H1 (cell line): Measurements from ENCODE around the gene NOC2L. TPM values are rescaled to one million over a fixed set of nuclear protein-coding genes. Genes with fewer than 3 reads are reported as not detected.

Experiments
- CTCF ChIA-PET: fragments of 300-600 bp; sonication (Branson Sonifier 250); formaldehyde crosslinking; loops from one replicate; lab custom pipeline; 2021; ENCODE audit not compliant: partially characterized antibody; lab: Charles Lee
- POLR2A ChIA-PET: fragments of 300-600 bp; sonication (Branson Sonifier 250); formaldehyde crosslinking; loops from one replicate; lab custom pipeline; 2021; ENCODE audit warnings: inconsistent platforms; ENCODE audit not compliant: partially characterized antibody; lab: Charles Lee
- DNase-seq, 2 experiments: peaks; one replicate each; pipeline versions ENCODE4 v3.0.0 to v3.0.0-alpha.2; 2010 to 2022; ENCODE audit warnings: low spot score in 2 of 2, low read depth in 1 of 2, mixed read lengths in 1 of 2
- FAIRE-seq: peaks from 2 replicates; lab custom pipeline; 2011; peaks lifted over from hg19 to GRCh38; lab: Jason Lieb, UNC
- H2AFZ ChIP-seq: 2 replicates; pipeline ENCODE4 v1.8.1; 2012; ENCODE audit warnings: low read length, inconsistent platforms
- H2AK5ac ChIP-seq: 2 replicates; pipeline ENCODE4 v1.6.1; 2013; ENCODE audit warnings: low read depth, low read length
- H2BK120ac ChIP-seq: replicated peaks from 2 replicates; pipeline ENCODE3; 2013; ENCODE audit warnings: low read depth, low read length, inconsistent platforms
- H2BK12ac ChIP-seq: 2 replicates; pipeline ENCODE4 v1.6.1; 2013; ENCODE audit warnings: low read depth, low read length
- H2BK15ac ChIP-seq: 2 replicates; pipeline ENCODE4 v1.6.1; 2013; ENCODE audit warnings: low read length
- H2BK20ac ChIP-seq: 2 replicates; pipeline ENCODE4 v1.6.1; 2013; ENCODE audit warnings: low read length
- H2BK5ac ChIP-seq: 2 replicates; pipeline ENCODE4 v1.6.1; 2013; ENCODE audit warnings: low read depth, low read length
- H3K14ac ChIP-seq: 2 replicates; pipeline ENCODE4 v1.6.1; 2013; ENCODE audit warnings: inconsistent platforms; ENCODE audit not compliant: insufficient read length
- H3K18ac ChIP-seq: 2 replicates; pipeline ENCODE4 v1.6.1; 2013; ENCODE audit warnings: low read length; ENCODE audit errors: extremely low read depth
- H3K23ac ChIP-seq: 2 replicates; pipeline ENCODE4 v1.6.1; 2013; ENCODE audit warnings: inconsistent platforms; ENCODE audit not compliant: insufficient read length
- H3K23me2 ChIP-seq: 2 replicates; pipeline ENCODE4 v1.6.1; 2013; ENCODE audit warnings: low read depth, low read length
- H3K27ac ChIP-seq: 2 replicates; pipeline ENCODE4 v1.6.1; 2011; ENCODE audit warnings: low read depth, low read length, inconsistent platforms
- H3K27me3 ChIP-seq, 4 experiments: replicated peaks in 1 of 4; 1 replicate in 1 of 4; 2 replicates in 3 of 4; pipeline versions ENCODE4 v1.6.1 to v1.8.1; 2011 to 2013; ENCODE audit warnings: low read length in 3 of 4, mild to moderate bottlenecking in 3 of 4, inconsistent platforms in 2 of 4, mixed read lengths in 2 of 4, moderate library complexity in 1 of 4; ENCODE audit not compliant: control insufficient read depth in 3 of 4, insufficient read depth in 3 of 4; ENCODE audit errors: extremely low read depth in 1 of 4
- H3K36me3 ChIP-seq, 4 experiments: 2 replicates each; pipeline versions ENCODE4 v1.6.1 to v1.8.1; 2011 to 2013; ENCODE audit warnings: mild to moderate bottlenecking in 4 of 4, low read length in 3 of 4, moderate library complexity in 2 of 4, control low read depth in 1 of 4, inconsistent platforms in 1 of 4; ENCODE audit not compliant: insufficient read depth in 4 of 4, control insufficient read depth in 2 of 4
- H3K4ac ChIP-seq: replicated peaks from 2 replicates; pipeline ENCODE3; 2013; ENCODE audit warnings: low read length, low read depth, mixed read lengths, inconsistent platforms; ENCODE audit not compliant: insufficient read length
- H3K4me1 ChIP-seq, 4 experiments: replicated peaks in 1 of 4; 1 replicate in 1 of 4; 2 replicates in 3 of 4; pipeline versions ENCODE4 v1.6.1 to v1.8.1; 2011 to 2013; ENCODE audit warnings: low read length in 3 of 4, inconsistent platforms in 2 of 4, mixed read lengths in 1 of 4; ENCODE audit not compliant: insufficient read depth in 4 of 4, control insufficient read depth in 3 of 4
- H3K4me2 ChIP-seq, 2 experiments: 2 replicates each; pipeline versions ENCODE4 v1.6.1 to v1.8.1; 2011 to 2013; ENCODE audit warnings: low read depth in 2 of 2, low read length in 2 of 2, control low read depth in 1 of 2, inconsistent platforms in 1 of 2, mild to moderate bottlenecking in 1 of 2; ENCODE audit not compliant: insufficient read depth in 1 of 2
- H3K4me3 ChIP-seq, 4 experiments: fragments of 200-600, 300-600 bp in 1 of 4; sonication (generic), shearing (Covaris generic), sonication (Bioruptor Twin) in 1 of 4; 2 replicates each; pipeline versions ENCODE4 v1.5.1 to v1.8.1; 2011 to 2016; ENCODE audit warnings: low read length in 4 of 4, low read depth in 3 of 4, control low read depth in 2 of 4, inconsistent platforms in 2 of 4, mild to moderate bottlenecking in 2 of 4, mixed read lengths in 1 of 4, moderate library complexity in 1 of 4; ENCODE audit not compliant: insufficient read depth in 2 of 4; ENCODE audit errors: extremely low read depth in 1 of 4
- H3K56ac ChIP-seq: replicated peaks from 2 replicates; pipeline ENCODE3; 2013; ENCODE audit warnings: low read depth, mild to moderate bottlenecking, mixed read lengths, low read length, inconsistent platforms; ENCODE audit not compliant: insufficient read length
- H3K79me1 ChIP-seq: 2 replicates; pipeline ENCODE4 v1.6.1; 2013; ENCODE audit warnings: low read depth, low read length, control low read depth
- H3K79me2 ChIP-seq, 2 experiments: 2 replicates each; pipeline versions ENCODE4 v1.6.1 to v1.8.1; 2012 to 2013; ENCODE audit warnings: low read length in 2 of 2, mild to moderate bottlenecking in 2 of 2, inconsistent platforms in 1 of 2; ENCODE audit not compliant: insufficient read depth in 2 of 2, control insufficient read depth in 1 of 2
- H3K9ac ChIP-seq, 4 experiments: replicated peaks in 1 of 4; 1 replicate in 1 of 4; 2 replicates in 3 of 4; pipeline versions ENCODE4 v1.6.1 to v1.8.1; 2011 to 2013; ENCODE audit warnings: low read depth in 3 of 4, low read length in 3 of 4, control low read depth in 2 of 4, mild to moderate bottlenecking in 2 of 4, moderate library complexity in 2 of 4, inconsistent platforms in 1 of 4; ENCODE audit errors: extremely low read depth in 1 of 4
- H3K9me3 ChIP-seq, 2 experiments: 2 replicates each; pipeline versions ENCODE4 v1.6.1 to v1.8.1; 2012 to 2013; ENCODE audit warnings: mild to moderate bottlenecking in 2 of 2, moderate library complexity in 2 of 2, control low read depth in 1 of 2, inconsistent platforms in 1 of 2, low read depth in 1 of 2, low read length in 1 of 2, mixed read lengths in 1 of 2; ENCODE audit not compliant: insufficient read depth in 2 of 2
- H4K20me1 ChIP-seq, 2 experiments: replicated peaks in 1 of 2; 2 replicates each; pipeline versions ENCODE3 to v1.8.1; 2011 to 2013; ENCODE audit warnings: inconsistent platforms in 2 of 2, low read length in 2 of 2, mild to moderate bottlenecking in 1 of 2; ENCODE audit not compliant: insufficient read depth in 2 of 2, control insufficient read depth in 1 of 2
- H4K5ac ChIP-seq: 2 replicates; pipeline ENCODE4 v1.6.1; 2013; ENCODE audit warnings: low read length, low read depth, mixed read lengths, inconsistent platforms; ENCODE audit not compliant: insufficient read length
- H4K8ac ChIP-seq: 2 replicates; pipeline ENCODE4 v1.8.0; 2013; ENCODE audit warnings: mild to moderate bottlenecking, moderate library complexity, low read length, inconsistent platforms; ENCODE audit not compliant: insufficient read depth; ENCODE audit errors: extremely low read depth
- H4K91ac ChIP-seq: replicated peaks from 2 replicates; pipeline ENCODE3; 2013; ENCODE audit warnings: low read length, mixed read lengths, inconsistent platforms; ENCODE audit not compliant: insufficient read length
- MAX ChIP-seq: IDR thresholded peaks from 2 replicates; pipeline ENCODE4 v1.6.1; 2012; ENCODE audit warnings: inconsistent platforms
- WGBS, 2 experiments: shearing (Covaris generic) in 1 of 2; methylation state at CpG; one replicate each; pipeline versions ENCODE4 v1.1.6 to v1.1.7; 2013 to 2015; ENCODE audit warnings: low lambda C conversion rate in 2 of 2, mixed read lengths in 2 of 2, inconsistent platforms in 1 of 2, low coverage in 1 of 2, missing lambda C conversion rate in 1 of 2; ENCODE audit not compliant: insufficient replicate concordance in 2 of 2, insufficient coverage in 1 of 2, insufficient read length in 1 of 2; ENCODE audit errors: extremely low coverage in 1 of 2, missing lambda C conversion rate in 1 of 2; 5-methylcytosine and 5-hydroxymethylcytosine counted together
- polyA plus RNA-seq, 7 experiments: library from polyadenylated mRNA; depleted of rRNA in 3 of 7; stranded (reverse) in 5 of 7; unstranded in 2 of 7; fragments of >200 nt in 5 of 7; fragments of 200-250 nt in 2 of 7; gene quantifications; 1 replicate in 5 of 7; 2 replicates in 1 of 7; 4 replicates in 1 of 7; pipeline versions ENCODE4 v1.2.1 to v1.2.3, GENCODE V29; 2011 to 2013; ENCODE audit warnings: missing spikeins in 2 of 7, mixed read lengths in 2 of 7
- total RNA-seq: library from RNA; stranded (reverse); fragmentation: NEBNext Ultra II Directional; extraction: Animal tissue kit (Norgen Biotek cat#: 25700); gene quantifications from 2 replicates; pipeline ENCODE4 v1.2.1, GENCODE V29; 2021

The NOC2L gene
- total and polyA plus RNA-seq, 2 of the 8 experiments (the other 6 are each of a cell fraction or from before 2014, with no cell fraction given) = 74.7 to 130 TPM

- no peak for FAIRE-seq
- 59% methylated on average over 9 of the region's 9 CpGs; no CpG with 5 or more reads in 1 of the 2 experiments for WGBS, 2 experiments
- Histone ChIP-seq H3K9ac (no peak overlapping the region), H2BK20ac (no peak overlapping the region), H3K79me2 (no peaks in the 10 kb centered on the region), H3K23ac (no peak overlapping the region), H3K4me1 (peaks cover 0 to 28% (median 12%) of the 10 kb centered on the region in 4 experiments; a peak in 6 of 7 replicates), H3K27me3 (peaks cover 85 to 99% (median 96%) of the 10 kb centered on the region in 4 experiments), H2BK5ac (no peak overlapping the region), H2BK120ac (no peak overlapping the region), H3K18ac (no peak overlapping the region), H4K8ac (no peak overlapping the region), H3K4me3 (no peak overlapping the region), H2AFZ (no peak overlapping the region), H3K27ac (no peak overlapping the region), H4K91ac (no peak overlapping the region), H4K5ac (no peak overlapping the region), H3K4ac (no peak overlapping the region), H2BK12ac (no peak overlapping the region), H4K20me1 (peaks cover 21 to 25% of the 10 kb centered on the region in 2 experiments), H2BK15ac (no peak overlapping the region), H3K23me2 (peaks cover 6% of the 10 kb centered on the region; the same call in 1 of the 2 replicates), H3K79me1 (no peaks in the 10 kb centered on the region), H2AK5ac (no peak overlapping the region), H3K9me3 (no peaks in the 10 kb centered on the region), H3K36me3 (peaks cover 0 to 8% (median 0%) of the 10 kb centered on the region in 4 experiments; a peak in 1 of 8 replicates), H3K14ac (no peak overlapping the region), H3K4me2 (no peak overlapping the region), H3K56ac (no peak overlapping the region)
- CTCF ChIA-PET = interaction anchor here (1.1 to 3.6 kb wide), 4 partner anchors 11 to 71 kb away, joined by 4 to 18 read pairs (median 10); no protein-coding TSS in a partner anchor
- POLR2A ChIA-PET = interaction anchor here (1.5 to 2.3 kb wide), 2 partner anchors 12 to 22 kb away, joined by 9 to 14 read pairs; no protein-coding TSS in a partner anchor
- DNase-seq = no peak
- no peak for TF ChIP-seq MAX
Observed at GRCh38 chr1:927234-927633, 31.8 kb downstream of the NOC2L start.
